HG03442 (cell line): ENCODE data around the gene P2RY8.
A peak's percentile ranks its signal among the peaks of the same experiment; 100 is the strongest.
"Not testable (repeated sequence)": the region's sequence is repeated elsewhere in the genome, so short reads cannot be mapped to it uniquely, and the experiment has no call there.

Experiments used
- ATAC-seq: cut with Tn5 transposase; IDR thresholded peaks from one replicate; pipeline ENCODE4 v1.9.1; 2021; ENCODE audit warnings: mild to moderate bottlenecking, moderate library complexity; ENCODE audit not compliant: unreplicated experiment

The P2RY8 gene, protein sequence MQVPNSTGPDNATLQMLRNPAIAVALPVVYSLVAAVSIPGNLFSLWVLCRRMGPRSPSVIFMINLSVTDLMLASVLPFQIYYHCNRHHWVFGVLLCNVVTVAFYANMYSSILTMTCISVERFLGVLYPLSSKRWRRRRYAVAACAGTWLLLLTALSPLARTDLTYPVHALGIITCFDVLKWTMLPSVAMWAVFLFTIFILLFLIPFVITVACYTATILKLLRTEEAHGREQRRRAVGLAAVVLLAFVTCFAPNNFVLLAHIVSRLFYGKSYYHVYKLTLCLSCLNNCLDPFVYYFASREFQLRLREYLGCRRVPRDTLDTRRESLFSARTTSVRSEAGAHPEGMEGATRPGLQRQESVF

DNA sequence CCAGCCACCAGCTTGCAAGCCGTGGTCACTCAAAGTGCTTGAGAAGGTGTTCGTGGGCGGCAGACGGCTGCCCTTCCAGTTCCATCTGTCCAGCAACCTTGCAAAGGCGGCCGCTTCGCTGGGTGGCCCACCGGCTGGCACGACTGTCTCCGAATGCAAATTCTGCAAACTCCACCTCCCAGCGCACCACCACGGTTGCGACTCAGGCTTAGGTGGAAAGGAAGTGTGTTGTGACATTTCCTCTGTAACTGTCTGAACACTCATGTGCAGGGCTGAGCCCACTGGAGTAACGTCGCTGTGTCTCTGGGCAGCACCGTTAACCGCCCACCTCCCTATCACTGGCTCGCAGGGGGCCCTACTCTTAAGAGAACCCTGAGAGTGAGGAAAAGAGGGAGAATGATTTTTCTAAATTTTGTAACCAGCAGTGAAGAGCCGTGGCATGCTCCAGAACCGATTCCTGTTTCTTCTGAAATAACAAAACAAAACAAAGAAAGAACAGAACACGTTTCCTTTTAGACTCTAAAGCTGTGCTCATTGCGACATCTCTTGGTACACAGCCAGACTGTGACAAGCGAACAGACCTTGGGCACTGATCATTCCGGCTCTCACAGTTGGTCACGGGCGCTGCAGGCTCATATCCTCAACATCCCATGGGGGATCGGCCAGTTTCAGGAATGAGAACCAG is at the start of gene P2RY8:
TSS of gene P2RY8 (minus strand) at position 155 of the 685 bp plus-strand sequence. CDS start 70,627 bp downstream, outside the sequence.
- peak; percentile 53 for ATAC-seq

DNA sequence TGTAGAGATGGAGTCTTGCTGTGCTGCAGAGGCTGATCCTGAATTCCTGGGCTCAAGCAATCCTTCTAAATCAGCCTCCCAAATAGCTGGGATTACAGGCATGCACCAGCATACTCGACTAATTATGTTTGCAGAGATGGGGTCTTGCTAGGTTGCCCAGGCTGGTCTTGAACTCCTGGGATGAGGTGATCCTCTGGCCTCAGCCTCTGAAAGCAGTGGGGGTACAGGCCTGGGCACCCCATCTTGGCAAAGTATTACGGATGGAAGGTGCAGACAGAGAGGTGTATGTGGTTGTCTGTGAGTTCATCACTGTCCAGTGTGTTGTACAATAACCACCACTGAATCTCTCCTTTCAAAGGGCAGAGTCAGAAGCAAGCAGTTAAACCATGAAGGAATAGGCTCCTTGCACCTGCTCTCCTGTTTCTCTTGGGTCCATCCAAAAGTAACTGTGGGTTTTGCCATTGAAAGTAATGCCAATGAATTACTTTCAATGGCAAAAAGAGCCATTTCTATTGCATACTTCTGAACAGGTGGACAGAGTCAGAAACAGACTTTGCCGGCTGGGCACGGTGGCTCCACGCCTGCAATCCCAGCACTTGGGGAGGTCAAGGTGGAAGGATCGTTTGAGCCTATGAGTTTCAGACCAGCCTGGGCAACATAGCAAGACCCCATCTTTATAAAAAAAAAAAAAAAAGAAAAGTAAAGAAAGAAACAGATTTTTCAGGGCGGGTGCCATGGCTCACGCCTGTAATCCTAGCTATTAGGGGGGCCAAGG is 47.4 kb upstream of the P2RY8 start:
- ATAC-seq = no peak

DNA sequence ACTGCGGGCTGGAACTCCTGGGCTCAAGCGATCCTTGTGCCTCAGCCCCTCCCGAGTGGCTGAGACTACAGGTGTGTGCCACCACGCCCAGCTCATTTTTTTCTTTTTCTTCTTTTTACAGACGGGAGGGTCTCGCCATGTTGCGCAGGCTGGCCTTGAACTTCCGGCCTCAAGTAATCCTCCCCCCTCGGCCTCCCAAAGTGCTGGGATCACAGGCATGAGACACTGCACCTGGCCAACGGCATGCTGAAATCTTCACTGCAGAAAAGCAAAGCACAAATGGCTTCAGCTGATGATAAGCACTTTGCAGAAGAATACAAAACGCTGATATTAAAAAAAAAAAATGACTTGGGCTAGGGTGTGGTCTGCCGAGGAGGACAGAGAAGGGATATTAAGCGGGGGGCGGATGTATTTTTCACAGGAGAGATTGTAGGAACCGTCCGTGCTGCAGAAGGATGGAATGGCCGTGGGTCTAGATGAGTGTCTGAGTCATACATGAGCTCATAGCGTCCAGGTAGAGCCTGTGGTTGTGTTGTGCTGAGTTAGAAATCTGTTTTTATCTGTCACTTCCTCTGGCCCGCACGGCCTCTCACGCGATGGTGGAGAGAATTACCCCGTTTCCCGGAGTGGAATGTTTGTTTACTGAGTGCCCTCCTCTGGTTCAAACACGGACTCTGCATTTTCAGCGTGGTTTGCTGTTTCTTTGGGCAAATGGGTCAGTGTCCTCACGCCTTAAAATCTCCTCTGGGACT is 45.9 kb upstream of the P2RY8 start:
- ATAC-seq = peak; percentile 88

DNA sequence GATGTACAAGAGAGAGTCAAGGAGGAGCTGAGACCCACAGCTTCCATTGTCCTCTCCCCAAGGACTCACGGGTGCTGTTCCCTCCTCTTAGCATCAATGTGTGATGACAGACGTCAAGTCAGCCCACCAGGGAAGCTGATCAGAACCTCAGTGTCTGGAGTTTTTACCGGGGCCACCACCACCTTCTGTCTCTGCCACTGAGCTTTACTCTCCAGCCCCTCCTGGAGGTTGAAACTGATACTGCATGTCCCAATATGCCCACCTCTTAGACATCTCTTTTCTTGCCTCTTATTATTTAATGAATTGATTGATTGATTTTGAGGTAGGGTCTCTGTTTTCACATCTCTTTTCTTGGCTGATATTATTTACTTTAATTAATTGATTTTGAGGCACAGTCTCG is 44.1 kb upstream of the P2RY8 start:
- ATAC-seq = no peak

DNA sequence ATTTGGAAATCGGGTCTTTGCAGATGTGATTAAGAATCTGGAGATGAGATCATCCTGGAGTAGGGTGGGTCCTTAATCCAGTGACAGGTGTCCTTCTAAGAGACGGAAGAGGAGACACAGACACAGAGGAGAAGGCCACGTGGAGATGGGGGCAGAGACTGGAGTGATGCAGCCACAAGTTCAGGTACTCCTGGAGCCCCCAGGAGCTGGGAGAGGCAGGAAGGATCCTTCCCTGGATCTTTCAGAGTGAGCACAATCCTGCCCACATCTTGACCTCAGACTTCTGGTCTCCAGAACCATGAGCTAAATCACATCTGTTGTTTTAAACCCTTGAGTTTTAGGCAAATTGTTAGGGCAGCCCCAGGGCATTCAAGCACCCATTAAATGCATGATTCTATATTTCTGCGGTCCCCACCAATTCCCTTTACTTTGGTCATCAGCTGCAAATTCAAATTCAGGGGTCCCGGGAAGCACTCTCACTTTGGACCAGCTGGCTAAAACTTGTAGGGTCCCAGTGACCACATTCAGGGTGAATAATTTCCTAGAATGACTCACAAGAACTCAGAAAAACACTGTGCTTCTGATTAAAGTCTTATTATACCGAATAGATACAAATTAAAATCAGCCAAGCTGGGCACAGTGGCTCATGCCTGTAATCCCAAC is 41.7 kb upstream of the P2RY8 start:
- ATAC-seq = no peak

DNA sequence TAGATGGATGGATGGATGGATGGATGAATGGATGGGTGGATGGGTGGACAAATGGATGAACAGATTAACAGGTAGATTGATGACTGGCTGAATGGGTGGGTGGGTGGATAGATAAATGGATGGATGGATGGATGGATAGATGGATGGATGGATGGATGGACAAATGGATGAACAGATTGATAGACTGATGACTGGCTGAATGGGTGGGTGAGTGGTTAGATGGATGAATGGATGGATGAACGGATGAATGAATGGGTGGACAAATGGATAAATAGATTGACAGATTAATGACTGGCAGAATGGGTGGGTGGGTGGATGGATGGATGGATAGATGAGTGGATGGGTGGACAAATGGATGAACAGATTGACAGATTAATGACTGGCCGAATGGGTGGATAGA is 40.9 kb upstream of the P2RY8 start:
- no peak for ATAC-seq

DNA sequence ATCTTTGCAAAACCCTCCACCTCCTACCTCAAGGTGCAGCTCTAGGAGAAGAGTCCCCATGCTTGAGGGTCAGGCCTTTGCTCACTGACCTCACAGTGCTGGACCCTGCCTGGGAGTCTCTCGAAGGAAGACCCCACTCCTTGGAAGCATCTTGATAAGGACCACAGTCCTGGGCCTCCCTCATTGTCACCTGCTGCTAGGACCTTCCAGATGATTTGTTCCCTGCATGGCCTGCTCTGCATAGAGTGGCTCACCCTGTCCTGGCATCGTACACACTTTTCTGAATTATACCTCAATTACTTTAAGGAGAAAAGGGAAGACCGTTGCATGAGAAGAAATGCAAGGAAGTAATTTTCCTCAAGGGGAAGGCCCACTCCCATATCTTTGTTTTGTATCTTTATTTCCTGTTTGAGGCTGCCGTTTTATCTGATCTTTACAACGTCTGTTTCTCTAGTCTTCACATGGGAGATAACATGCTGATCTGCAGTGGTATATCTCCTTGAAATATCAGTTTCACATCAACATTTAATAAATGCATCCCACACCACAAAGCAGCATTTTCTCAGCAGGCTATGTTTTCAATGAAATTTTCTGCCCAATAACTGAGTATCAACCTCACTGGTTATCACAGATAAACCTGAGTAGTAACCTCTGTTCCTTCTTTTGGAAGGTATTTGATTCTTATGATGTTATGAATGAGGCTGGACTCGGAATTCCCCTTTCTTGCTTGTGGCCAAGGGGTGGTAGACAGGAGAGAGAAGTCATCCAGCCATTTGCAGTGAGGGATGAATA is 39.4 kb upstream of the P2RY8 start:
- ATAC-seq = no peak

DNA sequence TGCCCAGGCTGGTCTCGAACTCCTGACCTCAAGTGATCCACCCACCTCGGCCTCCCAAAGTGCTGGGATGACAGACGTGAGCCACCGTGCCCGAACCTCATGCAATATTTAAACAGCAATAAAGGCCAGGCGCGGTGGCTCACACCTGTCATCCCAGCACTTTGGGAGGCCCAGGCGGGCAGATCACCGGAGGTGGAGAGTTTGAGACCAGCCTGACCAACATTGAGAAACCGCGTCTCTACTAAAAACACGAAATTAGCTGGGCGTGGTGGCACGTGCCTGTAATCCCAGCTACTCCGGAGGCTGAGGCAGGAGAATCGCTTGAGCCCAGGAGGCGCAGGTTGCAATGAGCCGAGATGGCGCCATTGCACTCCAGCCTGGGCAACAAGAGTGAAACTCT is 37.2 kb upstream of the P2RY8 start:
- ATAC-seq = not testable (repeated sequence)

DNA sequence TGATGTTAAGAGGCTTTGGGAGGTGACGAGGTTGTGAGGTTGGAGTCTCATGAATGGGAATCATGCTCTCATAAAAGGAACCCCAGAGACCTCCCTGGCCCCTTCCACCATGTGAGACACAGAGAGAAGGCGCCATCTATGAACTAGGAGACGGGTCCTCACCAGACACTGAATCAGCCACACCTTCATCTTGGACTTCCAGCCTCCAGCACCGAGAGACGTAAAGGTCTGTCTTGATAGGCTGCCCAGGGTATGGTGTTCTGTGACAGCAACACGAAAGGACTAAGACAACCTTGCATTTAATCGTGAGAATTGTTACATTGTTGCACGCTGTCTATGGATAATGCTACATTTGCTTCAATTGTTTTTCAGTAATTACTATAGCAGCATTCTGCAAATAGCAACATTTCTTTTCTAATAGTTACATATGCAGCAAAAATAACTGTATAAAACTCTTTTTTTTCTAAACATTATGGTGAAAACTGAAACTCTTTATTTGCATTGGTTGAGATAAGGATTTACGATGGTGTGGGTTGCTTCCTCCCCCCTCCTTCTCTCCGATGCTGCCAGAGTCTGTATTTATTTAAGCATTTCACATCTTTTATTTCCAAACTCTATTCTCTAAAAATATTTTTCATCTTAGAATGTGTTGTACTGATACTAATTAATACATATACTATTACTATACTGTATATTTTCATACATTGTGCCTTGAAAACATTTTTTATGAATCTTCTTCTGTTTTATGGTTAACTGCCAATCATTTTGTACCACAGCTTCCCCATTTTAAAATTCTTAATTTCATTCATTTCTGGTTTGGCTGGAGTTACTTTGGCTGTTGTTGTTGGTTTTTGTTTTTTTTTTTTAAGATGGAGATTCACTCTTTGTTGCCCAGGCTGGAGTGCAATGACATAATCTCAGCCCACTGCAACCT is 28.0 kb upstream of the P2RY8 start:
- peak; percentile 60 for ATAC-seq

DNA sequence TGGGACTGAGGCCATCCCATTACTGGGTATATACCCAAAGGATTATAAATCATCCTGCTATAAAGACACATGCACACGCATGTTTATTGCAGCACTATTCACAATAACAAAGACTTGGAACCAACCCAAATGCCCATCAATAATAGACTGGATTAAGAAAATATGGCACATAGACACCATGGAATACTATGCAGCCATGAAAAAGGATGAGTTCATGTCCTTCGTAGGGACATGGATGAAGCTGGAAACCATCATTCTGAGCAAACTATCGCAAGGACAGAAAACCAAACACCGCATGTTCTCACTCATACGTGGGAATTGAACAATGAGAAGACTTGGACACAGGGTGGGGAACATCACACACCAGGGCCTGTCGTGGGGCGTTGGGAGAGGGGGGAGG is 27.1 kb upstream of the P2RY8 start:
- not testable (repeated sequence) for ATAC-seq

DNA sequence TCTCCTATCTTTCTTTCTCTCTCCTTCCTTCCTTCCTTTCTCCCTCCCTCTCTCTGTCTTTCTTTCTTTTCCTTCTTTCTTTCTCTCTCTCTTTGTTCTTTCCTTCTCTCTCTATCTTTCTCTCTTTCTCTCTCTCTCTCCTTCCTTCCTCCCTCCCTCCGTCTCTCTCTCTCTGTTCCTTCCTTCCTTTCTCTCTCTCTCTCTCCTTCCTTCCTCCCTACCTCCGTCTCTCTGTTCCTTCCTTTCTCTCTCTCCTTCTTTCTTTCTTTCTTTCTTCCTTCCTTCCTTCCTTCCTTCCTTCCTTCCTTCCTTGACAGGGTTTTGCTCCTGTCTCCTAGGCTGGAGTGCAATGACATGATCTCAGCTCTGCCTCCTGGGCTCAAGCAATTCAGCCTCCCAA is 24.2 kb upstream of the P2RY8 start:
- no peak for ATAC-seq

DNA sequence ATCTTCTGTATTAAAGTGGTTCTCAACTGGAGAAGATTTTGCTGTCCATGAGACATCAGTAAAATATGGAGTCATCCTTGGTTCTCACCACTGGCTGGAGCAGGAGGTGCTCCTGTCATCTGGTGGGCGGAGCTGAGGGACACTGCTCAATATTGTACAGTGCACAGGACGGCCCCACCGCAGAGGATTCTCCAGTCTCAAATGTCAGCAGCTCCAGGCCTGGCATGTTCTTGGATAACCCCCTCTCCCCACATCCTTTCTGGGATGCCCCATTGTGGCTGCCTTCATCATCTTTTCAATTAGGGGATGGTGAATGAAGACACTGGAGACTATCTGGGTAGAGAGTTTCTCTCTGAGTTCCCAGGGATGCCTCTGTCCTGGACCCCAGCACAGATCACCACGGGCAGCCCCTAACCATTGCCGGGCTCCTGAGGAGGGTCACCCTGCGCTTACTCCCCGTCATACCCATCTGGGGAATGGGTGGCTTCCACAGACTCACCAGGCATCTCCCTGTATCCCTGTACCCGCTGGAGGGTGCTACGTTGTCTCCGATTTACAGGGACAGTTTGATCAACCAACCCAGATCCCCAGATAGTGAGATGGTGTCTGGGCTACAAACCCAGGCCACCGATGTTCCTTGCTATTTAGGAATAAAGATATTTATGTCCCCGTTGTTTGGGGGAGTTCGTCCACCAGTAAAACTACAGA is 21.9 kb upstream of the P2RY8 start:
- ATAC-seq = no peak

DNA sequence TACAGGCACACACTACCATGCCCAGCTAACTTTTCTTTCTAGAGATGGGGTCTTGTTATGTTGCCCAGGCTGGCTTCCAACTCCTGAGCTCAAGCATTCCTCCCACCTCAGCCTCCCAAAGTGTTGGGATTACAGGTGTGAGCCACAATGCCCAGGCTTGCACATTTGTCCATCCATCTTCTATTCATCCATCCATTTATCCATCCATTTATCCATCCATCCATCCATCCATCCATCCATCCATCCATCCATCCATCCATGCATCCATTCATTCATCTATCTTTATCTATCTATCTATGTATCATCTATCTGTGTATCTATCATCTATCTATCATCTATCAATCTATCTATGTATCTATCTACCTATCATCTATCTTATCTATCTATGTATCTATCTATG is 20.5 kb upstream of the P2RY8 start:
- not testable (repeated sequence) for ATAC-seq

DNA sequence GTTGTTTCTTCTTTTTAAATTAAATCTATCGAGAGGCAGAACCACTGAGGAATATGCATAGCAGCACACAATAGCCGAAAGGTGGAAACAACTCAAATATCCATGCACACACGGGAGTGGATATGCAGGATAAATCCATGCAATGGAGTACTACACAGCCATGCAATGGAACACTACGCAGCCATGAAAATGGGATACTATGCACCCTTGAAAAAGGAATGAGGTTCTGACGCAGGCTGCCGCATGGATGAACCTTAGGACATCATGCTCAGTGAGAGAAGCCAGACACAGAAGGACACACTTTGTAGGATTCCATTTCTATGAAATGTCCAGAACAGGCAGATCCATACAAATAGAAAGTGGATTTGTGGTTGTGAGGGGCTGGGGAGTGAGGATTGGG is 18.4 kb upstream of the P2RY8 start:
- no peak for ATAC-seq

DNA sequence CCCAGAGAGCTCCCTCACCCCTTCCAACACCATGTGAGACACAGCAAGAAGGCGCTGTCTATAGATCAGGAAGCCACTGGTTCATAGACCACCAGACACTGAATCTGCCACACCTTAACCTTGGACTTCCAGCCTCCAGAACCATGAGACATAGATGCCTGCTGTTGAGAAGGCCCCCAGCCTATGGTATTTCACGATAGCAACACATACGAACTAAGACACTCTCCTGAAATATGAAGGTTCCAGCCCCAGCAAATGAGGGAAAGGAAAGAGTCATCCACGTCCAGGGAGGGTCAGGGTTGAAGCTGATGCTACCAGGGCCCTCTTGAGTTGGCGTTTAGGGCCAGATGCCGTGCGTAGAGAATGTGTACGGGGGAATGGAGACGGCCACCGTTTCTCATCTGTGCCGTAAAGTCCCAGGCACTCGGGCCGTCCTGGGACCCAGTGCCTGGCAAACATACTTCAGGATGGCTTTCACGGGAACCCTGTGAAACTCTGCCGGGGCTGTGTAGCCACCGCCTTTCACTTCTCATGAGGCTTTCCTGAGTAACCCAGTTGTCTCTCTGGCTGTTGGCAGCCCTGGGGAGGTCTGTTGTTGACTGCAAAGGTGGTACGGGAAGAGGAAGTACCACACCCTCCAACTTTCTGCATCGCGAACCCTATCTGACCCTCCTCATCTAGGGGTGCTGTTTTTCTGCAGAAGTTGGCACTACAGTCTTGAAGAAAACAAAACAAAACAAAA is 17.7 kb upstream of the P2RY8 start:
- no peak for ATAC-seq

DNA sequence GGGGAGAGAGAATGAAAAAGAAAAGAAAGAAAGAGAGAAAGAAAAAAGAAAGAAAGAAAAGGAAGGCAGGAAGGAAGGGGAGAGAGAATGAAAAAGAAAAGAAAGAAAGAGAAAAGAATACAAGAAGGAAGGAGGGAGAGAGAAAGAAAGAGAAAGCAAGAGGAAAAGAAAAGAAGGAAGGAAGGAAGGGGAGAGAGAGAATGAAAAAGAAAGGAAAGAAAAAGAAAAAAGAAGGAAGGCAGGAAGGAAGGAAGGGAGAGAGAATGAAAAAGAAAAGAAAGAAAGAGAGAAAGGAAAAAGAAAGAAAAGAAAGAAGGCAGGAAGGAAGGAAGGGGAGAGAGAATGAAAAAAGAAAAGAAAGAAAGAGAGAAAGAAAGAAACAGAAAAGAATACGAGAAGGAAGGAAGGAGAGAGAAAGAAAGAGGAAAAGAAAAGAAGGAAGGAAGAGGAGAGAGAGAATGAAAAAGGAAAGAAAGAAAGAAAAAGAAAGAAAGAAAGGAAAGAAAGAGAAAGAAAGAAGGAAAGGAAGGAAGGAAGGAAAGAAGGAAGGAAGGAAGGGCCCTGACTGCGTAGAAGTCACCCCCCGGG is 15.1 kb upstream of the P2RY8 start:
- ATAC-seq = no peak

DNA sequence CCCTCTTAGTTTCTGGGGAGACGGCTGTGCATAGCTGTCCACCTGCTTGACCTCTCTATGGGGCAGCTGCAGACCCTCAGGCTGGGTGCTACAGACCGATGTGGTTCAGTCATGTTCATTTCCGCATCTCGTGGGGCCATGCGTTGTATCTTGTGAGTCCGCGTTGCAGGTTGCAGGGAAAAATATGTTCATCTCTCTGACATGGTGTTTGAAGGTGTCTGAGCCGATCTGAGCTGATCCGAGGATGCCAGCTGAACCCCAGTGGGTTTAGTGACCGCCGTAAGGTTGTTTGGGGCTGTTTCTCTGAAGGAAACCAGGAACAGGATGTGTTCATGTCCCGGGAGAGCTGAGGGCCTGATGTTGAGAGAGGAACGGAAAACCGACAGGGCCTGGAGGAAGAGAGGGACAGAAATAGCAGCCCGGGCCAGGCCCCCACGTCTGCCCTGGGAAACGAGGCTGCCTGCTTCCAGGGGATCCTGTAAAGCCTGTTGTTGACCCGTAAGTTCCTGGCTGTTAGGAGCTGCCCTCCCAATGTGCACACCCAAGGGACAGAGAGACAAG is 9.8 kb upstream of the P2RY8 start:
- ATAC-seq = no peak
